ENCODE measurements around the gene DYNC1H1.

GRCh38 chr14:102007916-102008418, 43.6 kb downstream of the DYNC1H1 start:
- TF ChIP-seq CTCF (IDR thresholded peaks at IDR 0.05 in 8 of 11, conservative IDR thresholded peaks at IDR 0.05 in 3 of 11) (no peak), POLR2AphosphoS5 (IDR thresholded peaks at IDR 0.05) (no peak)

Data from spleen (tissue), 7 donors.